CD4-positive, alpha-beta T cell treated with Interleukin-1 beta for 1 hour (primary cell): ENCODE measurements around the gene QSOX1.

ENCODE experiments used
- DNase-seq, 2 donors: peaks; one replicate each; pipeline ENCODE4 v3.0.0-alpha.2; 2020 to 2022

QSOX1 gene

GRCh38 chr1:180236698-180237509 lies 82.2 kb downstream of the QSOX1 start:
- DNase-seq: no peak

DNA sequence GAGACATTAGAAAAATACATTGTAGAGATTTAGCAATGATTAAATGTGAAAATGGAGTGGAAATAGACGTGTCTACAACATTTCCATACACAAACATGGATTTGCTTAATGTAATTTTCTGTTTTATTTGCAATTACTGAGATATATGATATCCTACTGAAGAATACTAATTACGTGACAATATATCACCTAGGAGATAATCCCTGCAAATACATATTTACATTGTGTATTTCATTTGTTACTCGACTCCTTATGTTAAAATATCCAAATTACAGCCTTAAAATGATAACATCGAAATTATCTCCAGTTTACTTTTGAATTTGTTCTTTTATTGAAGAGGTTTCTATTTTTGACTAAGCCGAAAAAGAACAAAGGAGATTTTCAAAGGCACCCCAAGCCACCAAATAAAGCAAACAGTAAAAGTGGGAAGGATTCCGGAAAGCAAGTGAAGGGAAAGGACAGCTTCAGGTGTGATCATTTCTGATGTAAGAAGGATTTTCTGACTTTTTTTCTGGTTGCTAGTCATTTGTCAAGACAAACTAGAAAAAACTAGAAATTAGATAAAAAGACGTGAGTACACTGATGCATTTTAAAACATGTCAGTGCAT lies 83.3 kb downstream of the QSOX1 start:
- no peak for DNase-seq

- no peak for DNase-seq
Measured at GRCh38 chr1:180238675-180239074, 84.0 kb downstream of the QSOX1 start.

DNA sequence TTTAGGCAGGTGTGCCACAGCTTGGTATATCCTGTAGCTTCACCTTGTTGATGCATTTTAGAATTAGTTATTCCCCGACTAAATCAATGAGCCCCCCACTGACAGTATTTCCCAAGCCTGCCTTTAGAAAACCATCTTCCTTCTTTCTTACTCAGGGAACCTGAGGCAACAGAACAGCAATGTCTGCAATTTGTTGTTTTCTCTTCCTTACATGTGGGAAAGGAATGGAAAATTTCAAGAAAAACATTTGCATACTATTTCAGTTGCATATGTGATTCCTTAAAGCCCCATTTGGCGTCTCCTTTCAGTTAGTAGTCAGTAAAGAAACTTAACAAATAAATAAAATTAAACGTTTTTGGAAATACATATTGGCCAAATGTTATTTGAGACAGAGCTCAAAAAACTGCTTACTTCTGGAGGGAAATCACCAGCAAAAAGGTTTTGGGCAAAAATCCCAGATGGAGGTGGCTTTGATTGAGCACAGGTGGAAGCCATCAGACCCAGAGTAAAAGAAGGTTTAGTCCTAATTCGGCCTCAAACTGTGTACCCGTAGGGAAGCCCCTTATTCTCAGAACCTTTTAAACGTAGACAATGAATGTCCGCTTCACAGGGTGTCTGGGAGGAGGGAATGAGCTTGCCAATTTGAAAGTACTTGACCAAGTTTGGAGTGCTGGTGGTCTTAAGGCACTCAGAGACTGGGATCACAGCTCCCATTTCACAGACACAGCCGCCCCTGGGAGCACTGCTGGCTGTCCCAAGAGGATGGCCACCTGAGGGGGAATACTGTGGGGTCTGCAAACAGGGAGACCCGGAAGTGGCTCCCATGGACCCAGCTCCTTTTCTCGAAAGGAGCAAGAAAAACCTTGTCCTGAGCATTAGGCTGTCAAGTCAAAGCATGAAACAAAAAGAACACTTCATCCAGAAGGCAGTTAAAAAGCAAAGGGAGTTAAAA lies 84.8 kb downstream of the QSOX1 start:
- DNase-seq: no peak

DNA sequence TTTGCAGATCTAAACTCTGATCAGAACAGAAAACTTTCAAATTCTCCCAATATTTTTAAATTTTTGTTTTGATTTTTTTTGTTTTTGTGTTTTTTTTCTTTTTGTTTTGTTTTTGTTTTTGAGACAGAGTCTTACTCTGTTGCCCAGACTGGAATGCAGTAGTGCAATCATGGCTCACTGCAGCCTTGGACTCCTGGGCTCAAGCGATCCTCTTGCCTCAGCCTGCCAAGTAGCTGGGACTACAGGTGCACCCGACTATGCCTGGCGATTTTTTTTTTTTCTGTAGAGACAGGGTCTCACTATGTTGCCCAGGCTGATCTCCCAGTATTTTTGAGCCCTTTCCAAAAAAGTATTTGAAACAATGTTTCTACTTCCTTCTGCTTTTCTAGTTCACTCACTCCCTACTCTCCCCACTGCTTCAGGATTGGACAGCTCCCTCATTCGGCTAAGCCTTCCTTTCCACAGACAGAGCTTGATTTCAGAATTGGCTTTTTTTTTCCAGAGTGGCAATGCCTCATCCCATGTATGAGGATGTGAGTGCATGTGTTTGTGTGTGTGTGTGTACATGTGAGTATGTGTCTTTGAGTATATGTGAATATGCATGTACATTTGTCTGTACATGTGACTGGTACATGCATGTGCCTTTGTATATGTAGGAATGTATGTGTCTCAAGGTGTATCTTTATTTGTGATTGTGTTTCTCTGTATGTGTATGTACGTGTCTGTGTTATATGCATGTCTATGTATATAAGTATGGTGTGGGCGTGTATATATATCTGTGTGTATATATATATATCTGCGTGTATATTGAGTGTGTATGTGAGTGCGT lies 87.3 kb downstream of the QSOX1 start:
- DNase-seq: no peak

DNA sequence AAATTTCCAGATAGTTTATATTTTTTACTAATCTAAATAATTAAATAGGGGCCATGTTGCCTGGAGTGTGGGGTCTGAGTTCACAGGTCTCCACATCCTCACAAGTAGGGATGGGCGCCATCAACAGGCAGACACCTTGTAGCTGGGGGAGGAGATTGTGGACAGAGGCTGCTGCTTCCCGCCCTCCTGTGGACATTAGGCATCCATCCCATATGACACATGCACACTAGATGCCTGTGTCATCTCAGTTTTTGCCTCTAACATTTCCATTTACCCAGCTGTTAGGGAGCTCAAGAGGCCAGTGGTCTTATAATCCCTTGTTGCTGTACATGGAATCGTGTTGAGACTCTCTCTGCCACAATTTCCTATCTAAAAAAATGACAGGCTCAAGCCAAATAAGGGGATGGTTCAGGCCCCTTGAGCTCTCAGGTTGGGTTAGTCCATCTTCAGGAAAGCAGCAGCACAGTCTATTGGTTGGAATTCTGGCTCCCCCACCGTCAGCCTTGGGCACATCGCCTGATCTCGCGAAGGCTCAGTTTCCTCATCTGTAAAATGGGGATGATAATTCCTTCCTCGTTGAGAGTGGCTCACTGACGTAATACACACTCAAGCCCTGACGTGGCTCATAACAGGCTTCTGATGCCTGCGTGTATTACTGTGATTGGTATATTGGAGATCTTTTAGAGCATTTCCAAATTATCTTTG lies 89.0 kb downstream of the QSOX1 start:
- no peak for DNase-seq

DNA sequence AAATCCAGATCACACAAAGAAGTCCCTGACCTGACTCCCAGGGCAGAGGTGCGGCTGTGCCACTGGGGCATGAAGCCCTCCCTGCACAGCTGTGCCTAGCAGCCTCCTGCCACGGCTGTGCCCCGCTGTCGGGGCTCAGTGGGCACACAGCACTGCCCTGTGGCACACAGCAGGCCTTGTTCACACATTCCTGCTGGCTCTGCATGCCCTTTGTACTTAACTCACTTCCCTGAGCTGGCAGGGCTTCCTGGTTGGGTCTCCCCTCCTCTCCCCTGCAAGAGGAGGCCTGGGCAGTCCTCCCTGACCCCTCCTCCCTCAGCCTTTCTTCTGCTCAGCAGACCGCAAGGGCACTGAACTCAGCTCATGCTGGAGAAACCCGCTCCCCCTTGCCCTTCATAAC lies 90.2 kb downstream of the QSOX1 start:
- no peak for DNase-seq

GRCh38 chr1:180246579-180246978 lies 91.9 kb downstream of the QSOX1 start:
- DNase-seq: no peak

- no peak for DNase-seq
Measured at GRCh38 chr1:180247061-180247460, 92.4 kb downstream of the QSOX1 start.

- DNase-seq: no peak
Measured at GRCh38 chr1:180247580-180247979, 92.9 kb downstream of the QSOX1 start.

DNA sequence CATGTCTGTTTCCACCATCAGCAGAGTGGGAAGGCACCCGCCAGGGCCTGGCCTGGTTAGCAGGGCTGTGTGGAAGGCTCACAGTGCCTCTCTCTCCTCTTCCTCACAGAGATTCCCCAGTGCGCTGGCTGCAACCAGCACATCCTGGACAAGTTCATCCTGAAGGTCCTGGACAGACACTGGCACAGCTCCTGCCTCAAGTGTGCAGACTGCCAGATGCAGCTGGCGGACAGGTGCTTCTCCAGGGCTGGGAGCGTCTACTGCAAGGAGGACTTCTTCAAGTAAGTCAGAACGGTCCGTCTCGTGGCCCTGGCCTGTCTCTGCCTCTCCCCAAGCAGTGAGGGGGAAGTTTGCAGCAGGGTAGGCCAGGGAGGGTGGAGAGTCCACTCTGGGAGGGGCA lies 93.5 kb downstream of the QSOX1 start:
- DNase-seq: no peak

DNA sequence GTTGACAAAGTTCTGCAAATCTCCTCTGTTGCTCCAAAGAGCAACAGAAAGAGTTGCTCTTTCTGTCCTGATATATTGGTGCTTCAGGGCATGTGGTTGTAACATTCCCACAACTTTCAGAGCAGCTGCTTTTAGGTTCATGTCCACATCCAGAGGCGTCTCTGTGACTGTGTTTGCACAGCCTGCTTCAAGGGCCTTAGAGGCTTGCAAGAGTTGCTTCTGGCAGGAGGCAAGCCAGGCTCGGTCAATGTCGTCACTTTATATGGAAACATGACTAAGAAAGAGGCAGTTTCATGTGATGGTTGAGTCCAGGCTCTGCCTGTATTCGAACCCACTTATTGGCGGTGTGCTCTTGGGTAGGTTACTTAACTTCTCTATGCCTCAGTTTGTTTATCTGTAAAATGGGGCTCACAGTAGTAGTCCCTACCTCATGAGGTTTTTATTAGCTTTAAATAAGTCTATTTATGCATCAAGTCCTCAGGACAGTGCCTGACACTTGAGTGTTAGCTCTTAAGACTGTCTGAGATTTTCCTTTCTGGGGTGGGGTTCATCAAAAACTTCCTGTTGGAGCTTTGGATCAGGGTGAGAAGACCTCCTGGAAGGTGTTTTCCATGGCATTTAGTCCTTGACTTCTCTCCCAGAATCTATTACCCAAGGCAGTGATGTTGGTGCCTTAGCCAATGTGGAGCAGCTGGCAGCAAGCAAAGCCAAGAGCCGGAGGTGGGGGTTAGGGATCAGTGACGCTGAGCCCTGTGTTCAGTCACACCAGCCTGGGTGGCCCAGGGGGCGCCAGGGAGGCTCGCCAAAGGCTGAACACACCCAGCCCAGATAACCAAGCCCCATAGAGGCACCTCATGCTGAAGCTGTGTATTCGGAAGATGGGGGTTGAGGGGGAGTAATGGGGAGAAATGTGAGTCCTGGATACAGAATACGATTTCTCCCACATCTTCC lies 94.3 kb downstream of the QSOX1 start:
- no peak for DNase-seq

- DNase-seq: no peak
Measured at GRCh38 chr1:180249725-180250498, 95.2 kb downstream of the QSOX1 start.

- DNase-seq: no peak
Measured at GRCh38 chr1:180250499-180250770, 95.8 kb downstream of the QSOX1 start.

- DNase-seq: no peak
Measured at GRCh38 chr1:180250883-180251509, 96.3 kb downstream of the QSOX1 start.

DNA sequence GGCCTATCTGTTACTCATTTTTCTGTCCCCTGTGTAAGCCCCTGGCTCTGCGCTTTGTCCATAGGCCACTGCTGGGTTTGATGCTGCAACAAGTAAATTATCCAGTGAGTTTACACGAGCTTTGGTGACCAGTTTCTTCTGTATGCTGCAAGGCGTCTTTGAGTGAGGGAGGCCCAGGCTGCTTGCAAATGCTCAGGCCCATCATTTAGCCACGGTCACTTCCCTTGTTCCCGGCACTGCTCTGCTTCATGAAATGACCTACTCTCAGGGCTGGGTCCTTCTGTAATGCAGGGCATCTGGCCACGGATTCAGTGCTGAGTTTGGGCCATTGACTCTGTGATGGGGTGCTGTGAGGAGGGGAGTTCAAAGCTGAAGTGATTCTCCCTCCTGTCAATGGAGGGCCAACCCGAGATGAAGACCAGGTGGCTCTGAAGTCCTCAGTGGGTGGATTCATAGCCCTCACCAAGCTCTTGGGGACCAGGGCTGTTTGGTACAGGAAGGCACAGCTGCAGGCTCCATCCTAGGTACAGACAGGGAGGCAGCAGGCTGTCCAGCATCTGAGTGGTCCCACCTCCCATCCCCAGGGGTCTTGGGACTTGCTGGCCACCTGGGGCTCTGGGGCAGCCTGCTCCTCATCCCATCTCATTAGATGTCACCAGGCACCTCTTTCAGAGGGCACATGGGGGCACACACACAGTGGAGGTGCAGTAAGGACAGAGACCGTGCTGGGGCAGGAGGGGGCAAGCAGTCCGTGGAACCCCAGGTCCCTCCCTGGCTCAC lies 97.0 kb downstream of the QSOX1 start:
- DNase-seq: no peak

DNA sequence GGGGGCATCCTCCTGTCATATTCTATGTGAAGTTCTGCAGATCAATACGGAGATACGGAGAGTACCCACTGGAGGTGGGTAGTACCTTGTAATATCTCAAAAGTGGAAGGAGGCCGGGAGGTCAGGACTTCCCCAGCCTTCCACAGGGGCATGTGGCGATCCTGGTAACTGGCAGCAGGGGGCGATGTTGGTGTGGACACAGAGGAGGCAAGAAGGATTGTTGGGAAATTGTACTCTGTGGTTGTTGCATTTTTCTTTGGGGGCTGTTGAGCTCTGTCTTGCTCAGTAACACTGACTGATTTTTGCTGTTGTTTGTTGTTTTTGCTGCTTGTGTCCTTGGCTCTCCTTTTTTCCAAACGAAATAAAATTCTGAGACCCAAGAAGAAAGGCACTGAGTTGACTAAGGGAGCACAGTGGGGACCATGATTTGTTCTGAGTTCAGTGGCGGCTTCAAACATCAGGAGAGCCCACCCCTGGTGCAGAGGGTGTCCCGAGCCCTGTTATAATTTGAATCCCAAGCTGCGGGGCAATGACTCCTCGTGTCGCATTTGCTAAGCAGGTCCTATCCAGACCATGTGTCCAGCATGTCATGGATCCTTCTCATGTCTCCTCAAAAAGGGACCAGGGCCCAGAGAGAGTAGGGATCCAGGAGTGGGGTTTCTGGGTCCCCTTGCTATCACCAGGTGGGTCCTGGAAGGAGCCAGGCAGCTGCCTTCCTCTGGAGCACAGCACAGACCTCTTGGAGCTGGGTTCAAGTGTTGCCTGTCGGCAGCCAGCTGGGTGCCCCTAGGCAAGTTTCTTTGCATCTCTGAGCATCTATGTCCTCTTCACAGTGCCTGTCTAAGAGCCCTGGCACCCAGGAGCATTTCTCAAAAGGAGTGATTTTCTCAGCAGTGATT lies 98.2 kb downstream of the QSOX1 start:
- peak; percentile 69 to 70 for DNase-seq
